ENCODE results near the gene CEMIP. TPM values are rescaled to one million over a fixed set of nuclear protein-coding genes. Genes with fewer than 3 reads are reported as not detected.

Gene CEMIP
- total and polyA plus RNA-seq, 10 of the 15 experiments (the other 5 are each of a cell fraction or from before 2014, with no cell fraction given), result 0.01 to 0.44 (median 0.16) TPM; not detected in 6

- TF ChIP-seq ZNF592 (IDR thresholded peaks at IDR 0.05), result no peak
These were observed 11.1 kb downstream of the CEMIP start (continued) for GRCh38 chr15:80790236-80790635.

DNA sequence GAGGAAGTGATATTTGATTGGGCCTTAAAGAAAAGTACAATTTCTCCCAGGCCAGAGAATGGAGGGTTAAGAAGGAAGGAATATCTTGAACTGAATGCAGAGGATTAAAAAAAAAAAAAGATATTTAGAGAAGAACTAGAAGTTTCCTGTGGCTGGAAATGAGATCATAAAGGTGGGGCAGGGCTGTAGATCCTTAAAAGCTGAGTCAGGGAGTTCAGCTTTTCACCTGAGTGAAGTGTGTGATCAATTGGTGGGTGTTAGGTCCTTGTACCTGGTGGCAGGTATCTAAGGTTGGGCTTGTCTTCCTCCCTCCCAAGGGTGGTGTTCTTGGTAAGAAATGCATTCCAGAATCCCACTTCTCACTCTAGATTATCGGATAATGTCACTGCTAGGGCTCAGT, 11.8 kb downstream of the CEMIP start:
- FAIRE-seq (no peak), ATAC-seq (no peak), DNase-seq (ENCODE audit: low read depth, low spot score) (no peak)
- Histone ChIP-seq H3K4me3 (no peak overlapping the region), H2AFZ (ENCODE audit: control insufficient read depth, low read depth, low read length) (no peak overlapping the region), H3K4me2 (ENCODE audit: control insufficient read depth, insufficient read depth) (no peak overlapping the region), H3K4me1 (ENCODE audit: control insufficient read depth, insufficient read depth, low read length) (no peaks in the 10 kb centered on the region), H3K27me3 (replicated peaks in 1 of 2; ENCODE audit: control insufficient read depth in 2 of 2, insufficient read depth in 2 of 2, low read length in 1 of 2) (peaks cover 0 to 4% of the 10 kb centered on the region in 2 experiments; a peak in 2 of 4 replicates), H4K20me1 (ENCODE audit: control insufficient read depth, insufficient read depth) (no peaks in the 10 kb centered on the region), H3K9me3 (replicated peaks; ENCODE audit: control insufficient read depth, insufficient read depth, low read length) (no peaks in the 10 kb centered on the region), H3K79me2 (ENCODE audit: control insufficient read depth, insufficient read depth, low read length) (no peaks in the 10 kb centered on the region), H3K36me3 (ENCODE audit: control insufficient read depth in 2 of 2, insufficient read depth in 2 of 2, low read length in 1 of 2) (no peaks in the 10 kb centered on the region), H3K9ac (ENCODE audit: control insufficient read depth, insufficient read depth, low read length) (no peak overlapping the region), H3K27ac (ENCODE audit: control insufficient read depth, insufficient read depth) (no peak overlapping the region)
- BruUV-seq (replicated peaks), result no TSS peak
- no peak for TF ChIP-seq HDAC6 (IDR thresholded peaks at IDR 0.05; ENCODE audit: unreplicated experiment)
- no peak for TF ChIP-seq SMAD1 (IDR thresholded peaks at IDR 0.05; ENCODE audit: low read depth, partially characterized antibody)
- no peak for TF ChIP-seq PML (IDR thresholded peaks at IDR 0.05; ENCODE audit: low read length)
- TF ChIP-seq SKIL (IDR thresholded peaks at IDR 0.05; ENCODE audit: low read depth, poor library complexity, severe bottlenecking), result no peak
- TF ChIP-seq, protein P1, sequence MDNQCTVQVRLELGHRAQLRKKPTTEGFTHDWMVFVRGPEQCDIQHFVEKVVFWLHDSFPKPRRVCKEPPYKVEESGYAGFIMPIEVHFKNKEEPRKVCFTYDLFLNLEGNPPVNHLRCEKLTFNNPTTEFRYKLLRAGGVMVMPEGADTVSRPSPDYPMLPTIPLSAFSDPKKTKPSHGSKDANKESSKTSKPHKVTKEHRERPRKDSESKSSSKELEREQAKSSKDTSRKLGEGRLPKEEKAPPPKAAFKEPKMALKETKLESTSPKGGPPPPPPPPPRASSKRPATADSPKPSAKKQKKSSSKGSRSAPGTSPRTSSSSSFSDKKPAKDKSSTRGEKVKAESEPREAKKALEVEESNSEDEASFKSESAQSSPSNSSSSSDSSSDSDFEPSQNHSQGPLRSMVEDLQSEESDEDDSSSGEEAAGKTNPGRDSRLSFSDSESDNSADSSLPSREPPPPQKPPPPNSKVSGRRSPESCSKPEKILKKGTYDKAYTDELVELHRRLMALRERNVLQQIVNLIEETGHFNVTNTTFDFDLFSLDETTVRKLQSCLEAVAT (IDR thresholded peaks at IDR 0.05), result no peak
- TF ChIP-seq MYC (IDR thresholded peaks at IDR 0.05; ENCODE audit: insufficient read depth, insufficient read length, insufficient replicate concordance, low read length, severe bottlenecking), result no peak
- no peak for TF ChIP-seq ESRRA (IDR thresholded peaks at IDR 0.05; ENCODE audit: low read length)
- TF ChIP-seq SMAD5 (IDR thresholded peaks at IDR 0.05; ENCODE audit: low read depth), result no peak
- TF ChIP-seq RELA (IDR thresholded peaks at IDR 0.05; ENCODE audit: borderline replicate concordance, partially characterized antibody), result no peak
- TF ChIP-seq FOXM1 (IDR thresholded peaks at IDR 0.05; ENCODE audit: low read depth, low read length), result no peak
- TF ChIP-seq ZNF24 (IDR thresholded peaks at IDR 0.05), result no peak
- no peak for TF ChIP-seq CBX5 (IDR thresholded peaks at IDR 0.05; ENCODE audit: low read depth)
- TF ChIP-seq IKZF1 (conservative IDR thresholded peaks at IDR 0.05), result no peak
- POLR2A ChIA-PET, result no interaction called here
- in situ Hi-C loops (cut with MboI), result no loop called here
- SMC1A ChIA-PET (ENCODE audit: uncharacterized antibody, unreplicated experiment), result no interaction called here
- WGBS (ENCODE audit: insufficient coverage, insufficient replicate concordance, low lambda C conversion rate, missing lambda C conversion rate), result 0% methylated on average over 1 of the region's 1 CpG
- CTCF ChIA-PET, result interaction anchor here (0.6 to 3.3 kb wide), 2 partner anchors 10 to 14 kb away, joined by 4 to 13 read pairs; no protein-coding TSS in a partner anchor
- RAD21 ChIA-PET (ENCODE audit: unreplicated experiment), result no interaction called here
- intact Hi-C loops (cut with micrococcal nuclease; ENCODE audit: unreplicated experiment), result no loop called here

All from GM12878 (cell line).